Bronchial epithelial cell (primary cell): ENCODE measurements around the gene PC. TPM values are rescaled to one million over a fixed set of nuclear protein-coding genes. Genes with fewer than 3 reads are reported as not detected.
"Not testable (repeated sequence)": the region's sequence is repeated elsewhere in the genome, so short reads cannot be mapped to it uniquely, and the experiment has no call there.

ENCODE experiments used
- DNase-seq: peaks from one replicate; pipeline ENCODE4 v3.0.0-alpha.2; 2010; ENCODE audit warnings: low read depth
- FAIRE-seq: peaks from 2 replicates; lab custom pipeline; 2011; peaks lifted over from hg19 to GRCh38; lab: Jason Lieb, UNC
- H3K27me3 ChIP-seq: 2 replicates; pipeline ENCODE4 v1.5.1; 2011; ENCODE audit warnings: low read length; ENCODE audit not compliant: control insufficient read depth, insufficient read depth
- H3K36me3 ChIP-seq: 2 replicates; pipeline ENCODE4 v1.5.1; 2011; ENCODE audit warnings: low read length; ENCODE audit not compliant: control insufficient read depth, insufficient read depth
- H3K4me3 ChIP-seq: 2 replicates; pipeline ENCODE4 v1.5.1; 2011; ENCODE audit warnings: mild to moderate bottlenecking, low read depth, low read length, control low read depth
- CTCF ChIP-seq: IDR thresholded peaks from 2 replicates; pipeline ENCODE4 v1.5.1; 2011; ENCODE audit warnings: mild to moderate bottlenecking, moderate library complexity, low read length, control low read depth, inconsistent platforms; ENCODE audit not compliant: insufficient read depth, severe bottlenecking
- total RNA-seq: library from RNA; depleted of rRNA; stranded (reverse); fragments of >200 nt; gene quantifications from 2 replicates; pipeline ENCODE4 v1.2.1, GENCODE V29; 2014

PC gene
- total RNA-seq, 1 donor from 2014 or later, result 14.2 TPM

- FAIRE-seq (no peak), DNase-seq (no peak)
- Histone ChIP-seq H3K27me3 (no peaks in the 10 kb centered on the region), H3K36me3 (peaks cover 21% of the 10 kb centered on the region), H3K4me3 (no peak overlapping the region)
- no peak for TF ChIP-seq CTCF
Measured at GRCh38 chr11:66840317-66841091, 117.7 kb downstream of the PC start.

GRCh38 chr11:66835768-66836405, 122.3 kb downstream of the PC start:
- H3K36me3 ChIP-seq, result peaks cover 7% of the 10 kb centered on the region

GRCh38 chr11:66834943-66835342, 123.2 kb downstream of the PC start:
- FAIRE-seq, result no peak
- no peak for DNase-seq
- H3K36me3 ChIP-seq, result peaks cover 6% of the 10 kb centered on the region
- H3K27me3 ChIP-seq, result no peaks in the 10 kb centered on the region
- no peak overlapping the region for H3K4me3 ChIP-seq
- TF ChIP-seq CTCF, result no peak

More at GRCh38 chr11:66835768-66836405, 122.3 kb downstream of the PC start:
- Histone ChIP-seq H3K27me3 (no peaks in the 10 kb centered on the region), H3K4me3 (no peak overlapping the region)
- TF ChIP-seq CTCF, result no peak
- DNase-seq, result no peak
- no peak for FAIRE-seq

- peaks cover 6% of the 10 kb centered on the region for H3K36me3 ChIP-seq
- no peak for TF ChIP-seq CTCF
- no peak for DNase-seq
- no peak overlapping the region for H3K4me3 ChIP-seq
- no peaks in the 10 kb centered on the region for H3K27me3 ChIP-seq
- FAIRE-seq, result no peak
Measured at GRCh38 chr11:66834539-66834845, 123.7 kb downstream of the PC start.

- H3K4me3 ChIP-seq, DNase-seq, H3K27me3 ChIP-seq, FAIRE-seq: not testable (repeated sequence)
- peaks cover 16% of the 10 kb centered on the region for H3K36me3 ChIP-seq
Measured at GRCh38 chr11:66824573-66824972, 133.6 kb downstream of the PC start.

- peaks cover 16% of the 10 kb centered on the region for H3K36me3 ChIP-seq
- H3K27me3 ChIP-seq, result no peaks in the 10 kb centered on the region
- DNase-seq, result no peak
- no peak for FAIRE-seq
- no peak overlapping the region for H3K4me3 ChIP-seq
- no peak for TF ChIP-seq CTCF
Measured at GRCh38 chr11:66823700-66824099, 134.5 kb downstream of the PC start.
